ENCODE data around the gene MRPL11.

- TF ChIP-seq CTCF (CRISPR knock-in tag; IDR thresholded peaks at IDR 0.05): no peak
- no peak for TF ChIP-seq ATF2 (CRISPR knock-in tag; IDR thresholded peaks at IDR 0.05)
- TF ChIP-seq SP4 (CRISPR knock-in tag; IDR thresholded peaks at IDR 0.05): no peak
- TF ChIP-seq EP300 (IDR thresholded peaks at IDR 0.05; ENCODE audit: low read depth in 2 of 2, low read length in 2 of 2): no peak
- TF ChIP-seq EP300 (CRISPR knock-in tag; IDR thresholded peaks at IDR 0.05; ENCODE audit: borderline replicate concordance): no peak
Observed at GRCh38 chr11:66454828-66455227, 16.2 kb upstream of the MRPL11 start.

Measured in HepG2 (cell line).